ENCODE data around the gene ZNF274.

ZNF274 gene

GRCh38 chr19:58170860-58171259 is 12.0 kb upstream of the ZNF274 start:
- no peaks in the 10 kb centered on the region for H4K20me1 ChIP-seq (ENCODE audit: insufficient read depth)
- no peaks in the 10 kb centered on the region for H3K79me2 ChIP-seq (ENCODE audit: insufficient read depth, low read depth)
- no peaks in the 10 kb centered on the region for H3K36me3 ChIP-seq (ENCODE audit: insufficient read depth)
- peaks cover 10% of the 10 kb centered on the region; the same call in 1 of the 2 replicates for H3K27me3 ChIP-seq (ENCODE audit: insufficient read depth, low read depth)
- no peak overlapping the region for H3K27ac ChIP-seq
- no peak for TF ChIP-seq CTCF (conservative IDR thresholded peaks at IDR 0.05; ENCODE audit: low read depth, low read length)
- H3K9ac ChIP-seq = no peak overlapping the region
- no peak overlapping the region for H3K4me3 ChIP-seq (IDR thresholded peaks at IDR 0.05; ENCODE audit: insufficient read depth, low read depth, low read length)
- no peak overlapping the region for H2AFZ ChIP-seq (ENCODE audit: low read depth)
- H3K4me1 ChIP-seq (ENCODE audit: low read depth, poor library complexity, severe bottlenecking) = no peaks in the 10 kb centered on the region
- H3K4me2 ChIP-seq = no peak overlapping the region

- peaks cover 6% of the 10 kb centered on the region; the same call in 1 of the 2 replicates for H3K36me3 ChIP-seq (ENCODE audit: insufficient read depth)
- TF ChIP-seq CTCF (conservative IDR thresholded peaks at IDR 0.05; ENCODE audit: low read depth, low read length) = peak; percentile 77
- H3K27me3 ChIP-seq (ENCODE audit: insufficient read depth, low read depth) = no peaks in the 10 kb centered on the region
- H3K79me2 ChIP-seq (ENCODE audit: insufficient read depth, low read depth) = 0 out of 2 replicates have a peak, but pooled peaks cover 4% of the 10 kb centered on the region
- no peaks in the 10 kb centered on the region for H3K4me1 ChIP-seq (ENCODE audit: low read depth, poor library complexity, severe bottlenecking)
- H3K9ac ChIP-seq = no peak overlapping the region; the same call in 1 of the 2 replicates
- peak overlapping the region; percentile 96; the same call in 1 of the 2 replicates for H3K27ac ChIP-seq
- H4K20me1 ChIP-seq (ENCODE audit: insufficient read depth) = no peaks in the 10 kb centered on the region
- H3K4me2 ChIP-seq = peak overlapping the region; percentile 61; the same call in 1 of the 2 replicates
- no peak overlapping the region for H3K4me3 ChIP-seq (IDR thresholded peaks at IDR 0.05; ENCODE audit: insufficient read depth, low read depth, low read length)
- peak overlapping the region; percentile 82; the same call in 1 of the 2 replicates for H2AFZ ChIP-seq (ENCODE audit: low read depth)
These were observed 822 bp upstream of the ZNF274 start for GRCh38 chr19:58181902-58182576.

GRCh38 chr19:58182577-58182988 is 278 bp upstream of the ZNF274 start:
- no peaks in the 10 kb centered on the region for H3K27me3 ChIP-seq (ENCODE audit: insufficient read depth, low read depth)
- TF ChIP-seq CTCF (conservative IDR thresholded peaks at IDR 0.05; ENCODE audit: low read depth, low read length) = no peak
- H3K36me3 ChIP-seq (ENCODE audit: insufficient read depth) = peaks cover 11% of the 10 kb centered on the region; the same call in 1 of the 2 replicates
- no peak overlapping the region for H3K4me3 ChIP-seq (IDR thresholded peaks at IDR 0.05; ENCODE audit: insufficient read depth, low read depth, low read length)
- peak overlapping the region; percentile 82; the same call in 1 of the 2 replicates for H2AFZ ChIP-seq (ENCODE audit: low read depth)
- H3K4me1 ChIP-seq (ENCODE audit: low read depth, poor library complexity, severe bottlenecking) = no peaks in the 10 kb centered on the region
- H3K4me2 ChIP-seq = peak overlapping the region; percentile 61; the same call in 1 of the 2 replicates
- no peaks in the 10 kb centered on the region for H4K20me1 ChIP-seq (ENCODE audit: insufficient read depth)
- H3K27ac ChIP-seq = peak overlapping the region; percentile 96
- 0 out of 2 replicates have a peak, but pooled peaks cover 4% of the 10 kb centered on the region for H3K79me2 ChIP-seq (ENCODE audit: insufficient read depth, low read depth)
- peak overlapping the region; percentile 91; the same call in 1 of the 2 replicates for H3K9ac ChIP-seq

GRCh38 chr19:58183817-58184215 is 955 bp downstream of the ZNF274 start:
- peak overlapping the region; percentile 96 for H3K27ac ChIP-seq

More at GRCh38 chr19:58183817-58184215, 955 bp downstream of the ZNF274 start:
- peak overlapping the region; percentile 20 for H3K4me2 ChIP-seq
- H3K9ac ChIP-seq = peak overlapping the region; percentile 91
- TF ChIP-seq CTCF (conservative IDR thresholded peaks at IDR 0.05; ENCODE audit: low read depth, low read length) = no peak
- H4K20me1 ChIP-seq (ENCODE audit: insufficient read depth) = no peaks in the 10 kb centered on the region
- H3K79me2 ChIP-seq (ENCODE audit: insufficient read depth, low read depth) = 0 out of 2 replicates have a peak, but pooled peaks cover 4% of the 10 kb centered on the region
- H3K36me3 ChIP-seq (ENCODE audit: insufficient read depth) = peaks cover 14% of the 10 kb centered on the region; the same call in 1 of the 2 replicates
- no peak overlapping the region for H3K4me3 ChIP-seq (IDR thresholded peaks at IDR 0.05; ENCODE audit: insufficient read depth, low read depth, low read length)
- peak overlapping the region; percentile 94 for H2AFZ ChIP-seq (ENCODE audit: low read depth)
- H3K27me3 ChIP-seq (ENCODE audit: insufficient read depth, low read depth) = no peaks in the 10 kb centered on the region
- H3K4me1 ChIP-seq (ENCODE audit: low read depth, poor library complexity, severe bottlenecking) = no peaks in the 10 kb centered on the region

All from KMS-11 (cell line).